Right hindlimb (tissue), 1 donor: ENCODE results near the gene ZNF831.

Experiments
- DNase-seq: peaks from one replicate; pipeline ENCODE4 v3.0.0-alpha.2; 2018

ZNF831 gene

DNA sequence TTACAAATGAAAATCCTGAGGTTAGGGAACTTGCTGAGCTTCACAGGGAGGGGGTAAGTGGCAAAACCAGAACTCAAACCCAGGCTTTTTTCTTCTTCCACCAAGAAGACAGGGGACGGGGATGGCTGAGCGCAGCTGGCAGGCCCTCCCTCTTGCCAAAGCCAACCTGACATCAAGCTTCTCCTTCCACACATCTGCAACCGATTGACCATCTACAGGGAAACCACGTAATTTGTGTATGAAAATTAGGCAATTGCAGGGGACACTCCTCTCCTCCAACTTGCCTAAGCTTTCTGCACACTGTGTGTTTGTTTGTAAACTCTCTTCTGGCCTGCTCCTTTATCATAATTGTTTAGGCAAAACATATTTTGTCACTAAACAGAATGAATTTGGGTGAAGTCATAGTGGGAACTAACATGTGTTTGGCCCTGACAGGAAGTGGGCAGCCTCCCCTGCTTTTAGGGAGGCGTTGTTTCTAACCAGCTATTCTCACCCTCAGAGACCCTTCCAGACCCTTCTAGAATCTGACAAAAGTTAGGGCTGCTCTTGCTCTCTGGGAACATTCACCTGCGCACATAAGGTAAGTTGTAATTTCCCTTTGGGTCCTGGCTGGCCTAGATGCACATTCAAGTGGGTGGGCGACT, 18.9 kb downstream of the ZNF831 start:
- no peak for DNase-seq

DNA sequence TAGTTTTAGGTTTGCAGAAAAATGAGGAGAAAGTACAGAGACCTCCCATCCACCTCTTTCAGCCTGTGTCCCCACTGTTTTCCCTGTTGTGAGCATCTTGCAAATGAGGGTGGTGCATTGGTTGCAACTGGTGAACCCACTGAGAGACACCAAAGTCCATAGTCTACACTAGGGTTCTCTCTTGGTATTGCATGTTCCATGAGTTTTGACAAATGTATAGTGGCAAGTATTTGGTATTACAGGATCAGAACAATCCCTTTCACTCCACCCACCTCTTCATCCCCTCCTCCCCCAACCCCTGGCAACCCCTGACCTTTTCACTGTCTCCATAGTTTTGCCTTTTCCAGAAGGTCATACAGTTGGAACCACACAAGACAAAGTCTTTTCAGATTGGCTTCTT, 20.1 kb downstream of the ZNF831 start:
- no peak for DNase-seq

DNA sequence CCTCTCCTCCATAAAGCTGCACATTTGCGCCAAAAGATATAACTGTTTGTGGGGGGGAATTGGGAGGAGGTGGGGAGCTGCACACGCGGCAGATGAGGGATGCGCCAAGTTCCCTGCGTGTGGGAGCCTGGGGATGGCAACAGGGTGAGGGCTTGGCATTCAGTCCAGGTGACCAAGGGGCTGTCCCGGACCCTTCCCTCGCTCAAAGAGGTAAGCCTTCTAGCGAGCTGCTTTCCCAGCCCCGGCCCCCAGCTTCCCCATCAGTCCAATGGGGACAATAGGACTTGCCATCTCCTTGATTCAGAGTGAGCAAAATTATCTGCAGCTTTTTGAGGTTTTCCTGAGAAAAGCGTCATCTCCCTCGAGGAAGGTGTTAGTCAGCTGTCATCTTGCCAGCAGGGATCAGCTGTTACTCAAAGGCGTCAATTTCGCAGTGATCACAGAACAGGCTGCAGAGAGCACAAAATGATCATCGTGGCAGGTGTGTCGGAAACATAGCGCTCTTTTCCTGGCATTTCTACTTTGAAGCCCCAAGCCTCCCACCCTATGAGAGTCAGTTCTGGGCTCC, 21.3 kb downstream of the ZNF831 start:
- no peak for DNase-seq

DNA sequence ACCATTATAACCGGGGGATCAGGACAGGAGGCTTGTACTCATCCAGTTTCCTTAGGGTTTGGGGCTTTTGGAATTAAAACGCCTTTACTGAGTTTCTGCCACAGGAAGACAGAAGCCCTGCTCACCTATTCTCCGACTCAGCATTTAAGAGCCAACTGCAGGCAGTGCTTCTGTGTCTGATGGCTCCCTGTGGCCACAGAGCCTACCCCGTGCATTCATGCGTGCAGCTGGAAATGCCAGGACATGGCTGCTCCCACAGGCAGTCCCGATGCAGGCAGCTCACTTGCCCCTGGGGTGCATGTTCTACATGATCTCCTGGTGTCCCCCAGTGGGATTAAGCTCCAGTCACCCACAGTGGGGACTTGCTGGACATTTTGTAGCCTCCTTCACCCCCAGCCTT, 22.2 kb downstream of the ZNF831 start:
- DNase-seq = no peak

DNA sequence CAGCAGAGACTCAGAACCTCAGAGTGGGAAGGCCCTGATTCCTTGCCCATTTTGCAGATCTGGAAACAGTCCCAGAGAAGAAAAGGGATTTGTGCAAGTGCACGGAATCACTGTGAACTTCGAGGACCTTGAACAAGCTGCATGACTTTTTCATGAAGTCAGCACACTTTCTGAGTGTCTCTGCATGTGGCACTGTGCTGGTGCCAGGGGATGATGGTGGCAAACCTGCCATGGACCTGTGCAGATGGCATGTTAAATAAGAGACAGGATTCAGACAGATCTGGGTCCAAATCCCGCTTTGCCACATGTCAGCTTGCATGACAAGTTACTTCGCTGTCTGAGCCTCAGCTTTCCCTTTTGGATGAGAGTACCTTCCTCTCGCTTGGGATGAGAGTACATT, 26.8 kb downstream of the ZNF831 start:
- DNase-seq = no peak

DNA sequence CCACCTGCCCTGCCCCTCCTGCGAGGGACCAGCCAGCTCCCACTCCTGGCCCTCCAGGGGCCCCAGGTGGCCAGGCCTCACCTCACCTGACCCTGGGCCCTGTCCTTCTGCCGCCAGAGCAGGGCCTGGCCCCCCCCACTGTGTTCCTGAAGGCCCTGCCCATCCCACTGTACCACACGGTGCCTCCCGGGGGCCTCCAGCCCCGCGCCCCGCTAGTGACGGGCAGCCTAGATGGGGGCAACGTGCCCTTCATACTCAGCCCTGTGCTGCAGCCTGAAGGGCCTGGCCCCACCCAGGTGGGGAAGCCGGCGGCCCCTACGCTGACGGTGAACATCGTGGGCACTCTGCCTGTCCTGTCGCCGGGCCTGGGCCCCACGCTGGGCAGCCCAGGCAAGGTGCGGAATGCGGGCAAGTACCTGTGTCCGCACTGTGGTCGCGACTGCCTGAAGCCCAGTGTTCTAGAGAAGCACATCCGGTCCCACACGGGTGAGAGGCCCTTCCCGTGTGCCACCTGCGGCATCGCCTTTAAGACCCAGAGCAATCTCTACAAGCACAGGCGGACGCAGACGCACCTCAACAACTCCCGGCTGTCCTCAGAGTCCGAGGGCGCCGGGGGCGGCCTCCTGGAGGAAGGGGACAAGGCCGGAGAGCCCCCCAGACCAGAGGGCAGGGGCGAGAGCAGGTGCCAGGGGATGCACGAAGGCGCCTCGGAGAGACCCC, 27.6 kb downstream of the ZNF831 start:
- no peak for DNase-seq

DNA sequence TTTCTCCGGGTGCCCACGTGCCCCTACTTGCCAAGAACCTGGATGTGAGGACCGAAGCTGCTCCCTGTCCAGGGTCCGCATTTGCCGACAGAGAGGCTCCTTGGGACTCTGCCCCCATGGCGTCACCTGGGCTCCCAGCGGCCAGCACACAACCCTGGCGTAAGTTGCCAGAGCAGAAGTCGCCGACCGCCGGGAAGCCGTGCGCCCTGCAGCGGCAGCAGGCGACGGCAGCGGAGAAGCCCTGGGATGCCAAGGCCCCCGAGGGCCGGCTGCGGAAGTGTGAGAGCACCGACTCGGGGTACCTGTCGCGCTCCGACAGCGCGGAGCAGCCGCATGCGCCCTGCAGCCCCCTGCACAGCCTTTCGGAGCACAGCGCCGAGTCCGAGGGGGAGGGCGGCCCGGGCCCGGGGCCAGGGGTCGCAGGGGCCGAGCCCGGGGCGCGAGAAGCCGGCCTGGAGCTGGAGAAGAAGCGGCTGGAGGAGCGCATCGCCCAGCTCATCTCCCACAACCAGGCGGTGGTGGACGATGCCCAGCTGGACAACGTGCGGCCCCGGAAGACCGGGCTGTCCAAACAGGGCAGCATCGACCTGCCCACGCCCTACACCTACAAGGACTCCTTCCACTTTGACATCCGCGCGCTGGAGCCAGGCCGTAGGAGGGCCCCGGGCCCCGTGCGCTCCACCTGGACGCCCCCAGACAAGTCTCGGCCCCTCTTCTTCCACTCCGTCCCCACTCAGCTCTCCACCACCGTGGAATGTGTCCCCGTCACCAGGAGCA, 28.3 kb downstream of the ZNF831 start:
- no peak for DNase-seq

DNA sequence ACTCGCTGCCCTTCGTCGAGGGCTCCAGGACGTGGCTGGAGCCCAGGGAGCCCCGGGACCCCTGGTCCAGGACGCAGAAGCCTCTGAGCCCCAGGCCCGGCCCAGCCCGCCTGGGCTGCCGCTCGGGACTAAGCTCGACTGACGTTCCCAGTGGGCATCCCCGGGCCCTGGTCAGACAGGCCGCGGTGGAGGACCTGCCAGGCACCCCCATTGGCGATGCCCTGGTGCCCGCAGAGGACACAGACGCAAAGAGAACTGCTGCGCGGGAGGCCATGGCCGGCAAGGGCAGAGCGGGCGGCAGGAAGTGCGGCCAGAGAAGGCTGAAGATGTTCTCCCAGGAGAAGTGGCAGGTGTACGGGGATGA, 28.9 kb downstream of the ZNF831 start:
- no peak for DNase-seq

DNA sequence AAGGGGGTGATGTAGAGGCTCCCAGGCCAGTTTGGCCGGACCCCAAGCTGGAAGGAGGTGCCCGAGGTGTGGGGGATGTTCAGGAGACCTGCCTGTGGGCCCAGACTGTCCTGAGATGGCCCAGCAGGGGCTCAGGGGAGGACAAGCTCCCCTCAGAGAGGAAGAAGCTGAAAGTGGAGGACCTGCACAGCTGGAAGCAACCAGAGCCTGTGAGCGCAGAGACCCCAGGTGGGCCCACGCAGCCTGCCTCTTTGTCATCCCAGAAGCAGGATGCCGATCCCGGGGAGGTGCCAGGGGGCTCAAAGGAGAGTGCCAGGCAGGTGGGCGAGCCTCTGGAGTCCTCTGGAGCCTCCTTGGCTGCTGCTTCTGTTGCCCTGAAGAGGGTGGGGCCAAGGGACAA, 29.7 kb downstream of the ZNF831 start:
- no peak for DNase-seq

DNA sequence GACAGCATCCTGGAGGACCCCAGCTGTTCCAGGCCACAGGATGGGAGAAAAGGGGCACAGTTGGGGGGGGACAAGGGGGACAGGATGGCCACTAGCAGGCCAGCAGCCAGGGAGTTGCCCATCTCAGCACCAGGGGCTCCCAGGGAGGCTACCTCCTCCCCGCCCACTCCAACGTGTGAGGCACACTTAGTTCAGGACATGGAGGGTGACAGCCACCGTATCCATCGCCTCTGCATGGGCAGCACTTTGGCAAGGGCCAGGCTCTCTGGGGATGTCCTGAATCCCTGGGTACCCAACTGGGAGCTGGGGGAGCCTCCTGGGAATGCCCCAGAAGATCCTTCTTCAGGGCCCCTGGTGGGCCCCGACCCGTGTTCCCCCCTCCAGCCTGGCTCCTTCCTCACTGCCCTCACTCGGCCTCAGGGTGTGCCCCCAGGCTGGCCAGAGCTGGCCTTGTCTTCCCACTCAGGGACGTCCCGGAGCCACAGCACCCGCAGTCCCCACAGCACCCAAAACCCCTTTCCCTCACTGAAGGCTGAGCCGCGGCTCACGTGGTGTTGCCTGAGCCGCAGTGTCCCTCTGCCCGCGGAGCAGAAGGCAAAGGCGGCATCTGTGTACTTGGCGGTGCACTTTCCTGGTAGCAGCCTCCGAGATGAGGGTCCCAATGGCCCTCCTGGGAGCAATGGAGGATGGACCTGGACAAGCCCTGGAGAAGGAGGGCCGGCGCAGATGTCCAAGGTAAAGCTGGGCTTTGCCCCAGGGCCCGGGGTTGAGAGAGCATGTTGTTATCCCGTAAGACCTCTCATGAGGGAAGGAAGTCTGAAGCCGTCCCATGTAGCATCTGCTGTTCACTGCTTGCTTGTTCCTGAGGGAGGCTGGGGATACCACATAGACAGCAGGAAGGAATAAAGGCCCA, 30.7 kb downstream of the ZNF831 start:
- DNase-seq = no peak

DNA sequence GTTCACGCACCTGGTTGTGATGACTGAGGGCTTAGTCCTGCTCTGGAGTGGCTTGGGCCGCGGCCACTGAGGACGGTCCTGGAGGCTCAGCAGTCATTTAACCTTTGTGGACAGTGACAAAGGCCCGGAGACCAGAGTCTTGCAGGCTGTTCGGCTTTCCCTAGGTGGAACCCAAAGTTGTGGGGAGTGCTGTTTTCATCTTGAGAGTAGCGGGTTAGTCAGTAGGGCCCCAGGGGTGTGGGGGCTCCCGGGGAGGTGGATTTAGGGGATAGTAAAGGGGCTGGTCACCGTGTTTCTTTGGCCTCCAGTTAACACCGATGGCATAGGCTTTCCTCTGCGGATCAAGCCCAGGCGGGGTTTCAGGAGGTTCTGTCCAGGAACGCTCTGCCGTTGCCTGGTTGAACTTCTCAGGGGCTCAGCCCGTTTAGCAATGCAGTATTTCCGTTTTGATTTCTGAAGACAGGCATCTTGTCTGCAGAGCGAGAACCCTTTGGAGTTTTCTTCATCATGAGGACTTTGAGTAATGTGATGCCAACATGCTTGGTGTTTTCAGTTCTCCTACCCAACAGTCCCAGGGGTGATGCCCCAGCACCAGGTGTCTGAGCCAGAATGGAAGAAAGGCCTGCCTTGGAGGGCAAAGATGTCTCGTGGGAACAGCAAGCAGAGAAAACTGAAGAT, 31.8 kb downstream of the ZNF831 start:
- DNase-seq = no peak

DNA sequence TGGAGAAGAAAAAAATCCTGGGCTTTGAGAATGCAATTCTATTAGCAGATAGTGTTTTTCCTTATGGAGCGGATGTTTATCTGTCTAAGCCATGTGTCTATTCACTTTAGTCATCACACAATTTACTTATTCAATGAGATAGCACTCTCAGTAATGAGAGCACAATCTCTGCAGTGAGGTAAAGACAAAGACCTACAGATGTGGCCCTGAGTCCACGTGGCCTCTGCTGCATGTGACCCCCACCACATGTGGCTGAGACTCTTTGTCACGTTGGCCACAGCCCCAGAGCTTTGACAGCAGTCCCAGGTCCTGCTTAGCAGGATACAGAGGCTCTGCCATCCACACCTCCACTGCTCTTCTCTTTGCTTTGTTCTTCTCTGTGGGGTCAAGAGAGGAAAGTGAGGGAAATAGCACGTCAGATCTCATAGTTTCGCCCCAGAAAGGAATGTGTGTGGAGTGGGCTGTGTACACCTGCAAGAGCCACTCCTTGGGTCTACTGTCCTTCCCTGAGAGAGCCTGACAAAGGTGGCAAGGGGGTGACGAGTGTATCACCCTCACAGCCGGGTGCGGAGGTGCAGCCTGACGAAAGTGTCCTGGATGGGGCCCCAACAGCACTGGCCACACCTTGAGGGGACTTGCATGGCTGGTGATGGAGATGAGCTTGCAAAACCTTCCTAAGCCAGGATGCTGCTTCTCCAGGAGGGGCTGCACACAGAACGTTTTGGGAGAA, 40.7 kb downstream of the ZNF831 start:
- DNase-seq = no peak

DNA sequence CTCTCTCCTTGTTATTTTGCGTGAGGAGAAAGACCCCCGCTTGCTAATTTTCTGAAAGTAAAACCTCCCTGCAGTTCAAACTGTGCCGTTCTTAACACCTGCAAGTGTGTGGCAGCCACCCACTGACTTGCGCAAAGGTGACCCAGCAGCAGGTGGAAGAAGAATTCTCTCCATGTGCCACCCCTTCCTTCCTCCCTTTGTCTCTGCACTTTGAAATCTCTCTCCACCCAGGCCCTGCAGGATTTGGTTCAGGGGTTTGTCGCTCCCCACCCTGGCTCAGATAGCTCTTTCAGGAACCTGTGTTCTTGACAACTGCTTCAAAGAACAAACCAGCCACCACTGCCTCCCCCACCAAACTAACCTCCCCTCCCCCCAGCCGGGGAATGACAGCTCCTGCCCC, 41.4 kb downstream of the ZNF831 start:
- no peak for DNase-seq

DNA sequence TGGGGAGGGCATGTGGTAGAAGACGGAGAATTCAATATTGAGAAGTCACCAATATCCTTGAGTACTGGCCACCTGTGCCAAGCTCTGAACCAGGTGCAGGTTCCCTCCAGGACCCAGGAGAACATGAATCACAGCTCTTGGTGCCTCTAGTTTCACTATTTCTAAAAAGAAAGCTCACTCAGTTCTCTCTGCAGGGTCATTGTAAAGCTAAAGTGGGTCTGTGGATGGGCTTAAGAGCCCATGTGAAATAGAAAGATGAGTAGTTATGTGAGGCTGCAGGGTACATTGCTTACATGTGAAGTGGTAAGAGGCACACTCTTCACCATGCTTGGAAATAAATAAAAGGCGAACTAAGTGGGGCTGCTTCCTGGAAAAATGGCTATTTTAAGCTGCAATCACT, 43.6 kb downstream of the ZNF831 start:
- DNase-seq = no peak

DNA sequence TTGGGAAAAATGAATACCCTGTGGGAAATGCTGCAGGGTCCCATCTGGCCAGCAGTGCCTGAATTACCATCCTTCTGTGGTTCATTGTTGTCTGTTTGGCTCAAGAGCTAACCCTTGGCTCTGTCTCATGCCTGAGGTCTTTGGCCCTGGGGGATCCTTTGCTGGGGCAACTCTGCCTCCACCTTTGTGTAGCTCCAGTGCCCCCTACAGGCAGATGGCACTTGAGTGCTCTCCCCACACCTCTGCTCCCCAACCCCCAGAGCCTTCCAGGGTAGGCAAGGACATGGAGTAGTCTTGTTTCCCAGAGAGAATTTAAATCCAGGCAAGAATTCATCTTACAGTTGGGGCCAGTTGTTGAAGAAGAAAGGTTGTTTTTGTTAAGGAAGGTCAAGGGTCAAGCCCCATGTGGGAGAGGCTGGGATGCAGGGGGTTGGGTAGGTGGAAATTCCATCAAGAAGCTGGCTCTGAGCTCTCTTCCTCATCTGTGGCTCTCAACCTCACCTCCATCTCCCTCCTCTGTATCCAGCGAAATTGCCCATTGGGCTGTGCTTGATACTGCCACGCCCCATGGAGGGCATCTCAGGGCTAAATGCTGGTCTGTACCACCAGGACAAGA, 44.2 kb downstream of the ZNF831 start:
- no peak for DNase-seq

DNA sequence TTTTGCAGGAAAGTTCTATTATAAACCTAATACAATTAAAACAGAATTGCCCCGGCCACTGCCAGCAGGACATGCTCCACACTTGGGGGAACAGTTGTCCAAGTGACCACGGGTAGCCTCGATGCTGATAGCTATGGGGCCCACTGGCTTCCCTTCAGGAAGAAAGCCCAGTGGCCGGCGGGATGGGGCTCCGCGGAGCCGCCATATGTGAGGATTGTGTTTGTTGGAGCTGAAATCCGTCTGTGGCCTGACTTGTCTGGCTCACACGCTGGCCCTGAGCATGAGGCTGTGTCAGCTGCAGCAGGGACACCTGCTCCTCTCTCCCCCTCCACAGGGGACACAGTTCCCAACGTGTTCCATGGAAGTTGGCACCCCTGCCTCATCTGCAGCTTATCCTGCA, 46.6 kb downstream of the ZNF831 start:
- DNase-seq = no peak

DNA sequence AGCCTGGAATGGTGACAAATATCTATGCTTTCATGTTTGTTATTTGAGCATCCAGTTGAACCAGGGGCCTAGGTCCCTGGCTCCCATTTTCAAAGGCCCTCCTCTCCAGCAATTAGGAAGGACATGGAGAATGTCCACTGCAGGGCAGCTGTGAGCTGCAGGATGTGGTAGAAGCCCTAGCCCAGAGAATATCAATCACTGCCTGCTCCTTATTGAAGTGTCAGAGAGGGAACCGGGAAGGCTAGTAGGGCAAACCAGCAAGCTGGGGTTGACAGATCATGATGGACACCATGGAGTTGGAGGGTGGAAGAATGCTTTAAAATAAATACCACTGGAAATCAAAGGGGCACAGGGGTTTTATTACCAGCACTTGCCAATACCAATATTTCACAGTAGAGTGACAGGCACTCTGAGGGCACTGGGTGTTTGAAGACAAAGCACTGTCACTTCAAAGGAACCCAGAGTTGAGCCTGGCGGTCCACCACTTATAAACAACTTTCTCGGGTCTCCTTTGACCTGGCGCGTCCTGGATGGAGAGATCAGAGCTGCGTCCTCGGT, 47.7 kb downstream of the ZNF831 start:
- DNase-seq = no peak

DNA sequence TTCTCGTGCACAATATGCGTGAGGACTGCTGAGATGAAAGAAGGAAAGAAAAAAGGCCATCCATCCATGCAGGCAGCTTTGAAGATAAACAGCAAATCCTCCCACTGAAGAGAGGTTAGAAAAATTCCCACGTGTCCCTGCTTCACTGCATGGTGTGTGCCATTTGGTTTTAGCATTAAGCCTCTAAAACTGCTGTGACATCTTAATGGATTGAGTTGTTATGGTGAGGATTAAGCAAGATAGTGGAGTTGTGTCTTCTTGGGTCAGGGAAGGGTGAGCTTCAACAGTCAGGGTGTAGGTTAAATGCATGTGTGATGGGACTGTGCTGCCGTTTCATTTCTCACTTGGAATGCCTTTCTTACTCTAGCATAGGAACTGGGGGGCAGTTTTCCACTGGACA, 50.5 kb downstream of the ZNF831 start:
- DNase-seq = no peak

DNA sequence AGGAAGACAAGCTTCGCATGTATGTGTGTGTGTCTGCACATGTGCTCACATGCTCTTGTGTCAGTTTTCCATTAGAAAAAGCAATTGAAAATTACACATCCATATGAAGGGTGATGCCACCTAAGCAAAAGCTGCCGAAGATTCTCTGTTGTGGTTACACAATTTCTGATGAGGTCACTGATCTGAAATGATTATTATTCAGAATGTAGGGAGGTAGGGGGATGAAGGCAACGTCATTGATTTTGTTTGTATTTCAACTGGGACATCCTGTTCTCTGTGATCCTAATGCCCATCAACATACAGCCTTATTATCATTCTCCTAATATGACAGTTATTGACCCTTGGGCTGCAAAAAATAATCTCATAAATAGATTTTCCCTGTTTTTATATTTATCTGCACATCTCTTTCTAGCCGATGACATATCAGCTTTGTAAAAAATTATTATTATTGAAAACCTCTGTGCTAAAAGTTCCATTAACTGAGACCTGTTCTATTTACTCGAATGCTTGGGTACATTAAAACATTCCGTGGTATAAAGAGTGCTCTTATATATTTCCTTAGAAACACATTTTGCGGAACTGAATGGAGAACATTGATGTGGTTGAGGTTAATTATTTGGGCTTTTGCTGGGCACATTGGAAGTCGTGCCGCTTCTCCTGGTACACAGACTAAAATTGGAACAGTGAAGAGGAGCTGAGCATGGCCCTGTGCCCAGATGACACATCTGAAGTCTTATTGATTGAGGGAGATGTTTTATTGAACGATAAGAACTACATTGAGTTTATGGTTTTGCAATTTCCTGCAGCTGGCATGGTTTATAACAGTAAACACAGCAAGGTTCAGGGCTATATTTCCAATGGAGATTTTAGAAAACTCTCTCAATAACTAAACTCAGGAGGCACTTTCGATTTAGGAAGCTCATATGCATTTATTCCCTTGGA, 51.3 kb downstream of the ZNF831 start:
- DNase-seq = no peak
